H7 (cell line): ENCODE measurements around the gene FUT8. TPM values are rescaled to one million over a fixed set of nuclear protein-coding genes. Genes with fewer than 3 reads are reported as not detected.

Experiments used
- DNase-seq: peaks from one replicate; pipeline ENCODE4 v3.0.0; 2012
- H3K27me3 ChIP-seq: 2 replicates; pipeline ENCODE4 v1.6.0; 2011; ENCODE audit warnings: mild to moderate bottlenecking, low read length; ENCODE audit not compliant: control insufficient read depth, insufficient read depth
- H3K36me3 ChIP-seq: replicated peaks from 2 replicates; pipeline ENCODE4 v1.5.1; 2011; ENCODE audit warnings: low read length; ENCODE audit not compliant: control insufficient read depth, insufficient read depth
- H3K4me3 ChIP-seq: 2 replicates; pipeline ENCODE4 v1.5.1; 2011; ENCODE audit warnings: low read depth, mild to moderate bottlenecking, control low read depth, low read length, moderate library complexity; ENCODE audit not compliant: insufficient read depth
- total RNA-seq: library from RNA; depleted of rRNA; stranded (reverse); fragments of >200 nt; shearing (Covaris generic); gene quantifications from 2 replicates; pipeline ENCODE4 v1.2.3, GENCODE V29; 2014

The FUT8 gene
- total RNA-seq, 1 experiment from 2014 or later, result 34.9 TPM

- DNase-seq, result no peak
- Histone ChIP-seq H3K4me3 (no peak overlapping the region), H3K36me3 (no peaks in the 10 kb centered on the region), H3K27me3 (no peaks in the 10 kb centered on the region)
Measured at GRCh38 chr14:65756880-65757279, 344.4 kb downstream of the FUT8 start.

GRCh38 chr14:65769151-65769550 lies 356.6 kb downstream of the FUT8 start:
- no peaks in the 10 kb centered on the region for H3K36me3 ChIP-seq
- no peak overlapping the region for H3K4me3 ChIP-seq
- H3K27me3 ChIP-seq, result no peaks in the 10 kb centered on the region
- no peak for DNase-seq

DNA sequence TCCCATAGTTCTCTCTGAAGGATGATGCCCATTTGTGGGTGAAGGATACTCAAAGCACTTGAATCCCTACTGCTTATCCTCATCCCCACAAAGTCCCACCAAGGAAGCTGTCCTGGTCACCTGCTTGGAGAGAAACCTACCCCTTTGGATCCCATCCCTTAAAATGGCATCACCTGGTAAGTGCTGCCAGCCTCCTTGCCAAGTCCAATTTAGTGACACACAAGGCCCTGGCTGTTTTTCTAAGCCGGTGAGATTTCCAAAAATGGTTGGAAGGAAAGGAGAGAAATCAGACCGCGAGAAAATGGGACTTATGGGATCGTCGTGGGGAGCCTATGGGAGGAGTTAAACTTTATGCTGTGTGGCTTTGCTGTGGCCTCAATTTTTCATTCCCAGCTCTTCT lies 358.2 kb downstream of the FUT8 start:
- no peak for DNase-seq
- Histone ChIP-seq H3K27me3 (no peaks in the 10 kb centered on the region), H3K36me3 (no peaks in the 10 kb centered on the region), H3K4me3 (no peak overlapping the region)

GRCh38 chr14:65771271-65771670 lies 358.7 kb downstream of the FUT8 start:
- no peak for DNase-seq
- Histone ChIP-seq H3K27me3 (no peaks in the 10 kb centered on the region), H3K4me3 (no peak overlapping the region), H3K36me3 (no peaks in the 10 kb centered on the region)

DNA sequence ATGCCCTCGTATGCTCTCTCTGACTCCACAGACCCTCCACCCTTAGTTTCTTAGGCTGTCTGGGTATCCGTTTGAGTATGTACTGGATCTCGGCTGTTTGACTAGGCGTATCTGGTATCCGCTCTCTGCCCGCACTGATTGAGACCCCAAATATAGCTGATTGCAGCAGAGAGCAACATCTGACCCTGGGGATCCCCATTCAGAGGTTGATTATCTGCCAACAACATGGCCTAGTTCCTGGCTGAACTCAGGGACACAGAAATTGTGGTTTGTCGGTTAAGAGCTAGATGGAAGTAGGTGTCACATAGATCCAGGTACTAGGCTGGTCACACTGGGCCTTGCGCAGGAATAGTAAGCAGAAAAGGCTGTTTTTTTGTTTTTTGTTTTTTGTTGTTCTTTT lies 359.9 kb downstream of the FUT8 start:
- H3K27me3 ChIP-seq, result no peaks in the 10 kb centered on the region
- H3K36me3 ChIP-seq, result no peaks in the 10 kb centered on the region
- no peak overlapping the region for H3K4me3 ChIP-seq
- no peak for DNase-seq

DNA sequence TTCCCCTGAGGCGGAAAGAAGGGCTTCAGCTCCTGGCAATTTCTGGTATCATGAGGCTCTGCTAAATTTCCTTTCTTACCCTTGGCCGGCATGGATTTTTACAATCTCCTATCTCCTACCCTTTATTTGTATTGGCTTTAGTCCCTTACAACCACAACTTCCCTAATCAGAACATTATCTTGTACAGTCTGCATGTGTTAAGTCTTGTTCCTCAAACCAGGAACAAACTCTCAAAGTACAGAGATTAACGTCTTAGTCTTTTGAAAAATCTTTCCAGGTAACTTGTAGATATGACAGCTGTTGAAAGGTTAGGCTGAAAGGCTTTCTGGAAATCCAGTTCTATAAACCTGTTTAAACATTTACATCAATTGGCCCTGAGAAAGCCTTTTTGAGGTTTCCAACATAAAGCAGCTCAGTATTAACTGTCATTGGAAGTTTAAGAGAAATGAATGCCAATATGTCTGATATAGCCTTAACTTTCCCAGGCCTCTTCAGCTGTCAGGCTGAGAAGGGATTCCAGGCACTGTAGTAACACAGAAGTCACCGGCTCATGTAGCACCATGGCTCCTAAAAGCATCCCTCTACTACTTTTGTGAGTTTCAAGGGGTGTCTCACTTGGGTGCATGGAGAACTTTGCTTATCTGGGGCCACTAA lies 360.5 kb downstream of the FUT8 start:
- no peaks in the 10 kb centered on the region for H3K36me3 ChIP-seq
- no peak overlapping the region for H3K4me3 ChIP-seq
- no peaks in the 10 kb centered on the region for H3K27me3 ChIP-seq
- no peak for DNase-seq

DNA sequence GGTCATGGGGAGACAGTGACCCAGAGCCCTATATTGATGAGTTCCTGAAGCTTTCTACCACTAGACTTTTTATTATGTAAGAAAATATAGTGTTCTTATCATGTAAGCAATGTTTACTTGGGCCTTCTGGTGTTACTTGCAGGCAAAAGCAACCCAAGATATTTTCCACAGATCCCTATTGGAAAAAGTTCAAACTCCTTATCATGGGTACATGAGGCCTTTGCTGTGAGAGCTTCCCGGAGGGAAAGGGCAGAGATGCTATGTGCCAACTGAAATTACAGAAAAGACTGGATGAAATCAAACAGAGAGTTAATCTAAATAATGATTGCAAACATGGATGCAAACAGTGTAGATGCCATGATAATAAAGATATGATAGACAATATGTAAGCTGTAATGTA lies 361.5 kb downstream of the FUT8 start:
- DNase-seq, result no peak
- H3K27me3 ChIP-seq, result no peaks in the 10 kb centered on the region

GRCh38 chr14:65776193-65776852 lies 363.8 kb downstream of the FUT8 start:
- DNase-seq, result no peak
- Histone ChIP-seq H3K36me3 (no peaks in the 10 kb centered on the region), H3K4me3 (no peak overlapping the region), H3K27me3 (no peaks in the 10 kb centered on the region)

More for the DNA sequence above, 361.5 kb downstream of the FUT8 start:
- Histone ChIP-seq H3K36me3 (no peaks in the 10 kb centered on the region), H3K4me3 (no peak overlapping the region)

GRCh38 chr14:65780566-65780965 lies 368.0 kb downstream of the FUT8 start:
- H3K4me3 ChIP-seq, result no peak overlapping the region
- no peaks in the 10 kb centered on the region for H3K27me3 ChIP-seq
- no peak for DNase-seq
- no peaks in the 10 kb centered on the region for H3K36me3 ChIP-seq

- Histone ChIP-seq H3K4me3 (no peak overlapping the region), H3K27me3 (no peaks in the 10 kb centered on the region), H3K36me3 (no peaks in the 10 kb centered on the region)
- no peak for DNase-seq
Measured at GRCh38 chr14:65783101-65783500, 370.6 kb downstream of the FUT8 start.

DNA sequence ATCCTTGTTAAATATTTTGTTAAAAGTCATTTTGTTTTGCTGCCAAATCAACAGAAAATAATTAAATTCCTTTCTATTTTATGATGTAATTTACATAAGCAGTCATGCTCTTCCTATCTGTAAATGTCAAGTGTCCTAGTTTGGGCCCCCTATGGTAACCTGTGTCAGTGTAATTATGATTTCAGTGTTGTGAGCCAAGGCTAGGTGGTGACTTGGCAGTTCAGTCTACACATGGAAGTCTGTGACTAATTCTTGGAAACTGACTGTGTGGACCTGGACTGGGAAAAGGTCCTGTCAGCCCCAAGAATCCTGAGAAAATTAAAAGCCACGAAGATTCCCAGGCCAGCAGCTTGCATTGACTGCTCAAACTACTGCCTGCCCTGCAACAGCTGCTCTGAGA lies 371.0 kb downstream of the FUT8 start:
- no peaks in the 10 kb centered on the region for H3K36me3 ChIP-seq
- no peak for DNase-seq
- no peak overlapping the region for H3K4me3 ChIP-seq
- H3K27me3 ChIP-seq, result no peaks in the 10 kb centered on the region

GRCh38 chr14:65784574-65784973 lies 372.0 kb downstream of the FUT8 start:
- Histone ChIP-seq H3K4me3 (no peak overlapping the region), H3K27me3 (no peaks in the 10 kb centered on the region), H3K36me3 (no peaks in the 10 kb centered on the region)
- no peak for DNase-seq

DNA sequence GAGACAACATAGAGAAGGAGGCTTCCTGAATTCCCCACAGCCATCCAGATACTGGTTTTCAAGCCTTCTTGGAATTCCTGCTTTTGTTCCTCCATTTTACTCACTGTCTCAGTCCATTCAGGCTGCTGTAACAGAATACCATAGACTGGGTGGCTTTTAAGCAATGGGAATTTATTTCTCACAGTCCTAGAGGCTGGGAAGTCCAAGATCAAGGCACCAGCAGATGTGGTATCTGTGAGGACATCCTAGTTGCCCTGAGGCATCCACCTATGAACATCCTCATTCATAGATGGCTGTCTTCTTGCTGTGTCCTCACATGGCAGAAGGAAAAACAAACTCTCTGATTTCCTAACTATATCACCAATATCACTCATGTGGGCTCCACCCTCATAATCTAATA lies 374.9 kb downstream of the FUT8 start:
- no peak overlapping the region for H3K4me3 ChIP-seq
- no peak for DNase-seq
- H3K36me3 ChIP-seq, result no peaks in the 10 kb centered on the region
- H3K27me3 ChIP-seq, result no peaks in the 10 kb centered on the region

DNA sequence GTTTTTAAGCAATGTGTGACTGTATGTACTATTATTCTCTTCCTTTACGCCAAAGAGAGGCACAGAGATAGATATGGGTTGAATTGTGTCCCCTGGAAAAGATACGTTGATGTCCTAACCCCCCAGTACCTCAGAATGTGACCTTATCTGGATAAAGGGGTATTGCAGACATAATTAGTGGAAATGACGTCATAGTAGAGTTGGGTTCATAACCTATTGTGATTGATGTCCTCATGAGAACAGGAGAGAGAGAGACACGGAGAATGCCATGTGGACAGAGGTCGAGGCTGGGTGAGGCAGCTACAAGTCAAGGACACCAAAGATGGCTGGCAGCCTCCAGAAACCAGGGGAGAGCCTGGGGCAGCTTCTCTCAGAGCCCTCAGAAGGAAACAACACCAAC lies 376.3 kb downstream of the FUT8 start:
- DNase-seq, result no peak
- H3K4me3 ChIP-seq, result no peak overlapping the region
- H3K36me3 ChIP-seq, result no peaks in the 10 kb centered on the region
- no peaks in the 10 kb centered on the region for H3K27me3 ChIP-seq

- DNase-seq, result no peak
- Histone ChIP-seq H3K4me3 (no peak overlapping the region), H3K36me3 (no peaks in the 10 kb centered on the region), H3K27me3 (no peaks in the 10 kb centered on the region)
Measured at GRCh38 chr14:65789363-65789762, 376.8 kb downstream of the FUT8 start.
